GM12875 (cell line): ENCODE results near the gene COPS8.

Experiments
- H3K4me3 ChIP-seq: one replicate; pipeline ENCODE4 v1.5.1; 2011; ENCODE audit warnings: low read depth, low read length, control low read depth
- TF ChIP-seq, protein P1 (sequence below): IDR thresholded peaks from 2 replicates; pipeline ENCODE4 v1.5.1; 2011; ENCODE audit warnings: low read depth, mild to moderate bottlenecking, control low read depth, inconsistent platforms, low read length, moderate library complexity, borderline replicate concordance; ENCODE audit not compliant: insufficient read depth

COPS8 gene

DNA sequence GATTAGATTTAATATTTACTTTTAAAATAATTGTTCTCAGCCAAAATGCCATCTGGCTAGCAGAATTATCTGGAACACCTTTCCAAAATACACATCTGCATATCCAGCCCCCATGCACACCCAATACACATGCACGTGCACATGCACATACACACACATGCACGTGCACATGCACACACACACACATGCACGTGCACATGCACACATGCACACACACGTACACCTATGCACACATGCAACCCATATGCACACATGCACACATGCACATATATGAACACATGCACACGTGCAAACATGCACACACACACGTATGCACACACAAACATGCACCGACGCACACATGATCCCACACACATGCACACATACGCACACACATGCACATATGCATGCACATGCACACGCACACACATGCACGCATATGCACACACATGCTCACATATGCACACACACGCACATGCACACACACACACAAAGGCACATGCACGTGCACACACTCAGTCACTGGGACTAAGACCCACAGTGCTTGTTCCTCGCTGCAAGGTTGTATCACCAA is 53.5 kb downstream of the COPS8 start:
- no peak overlapping the region for H3K4me3 ChIP-seq
- TF ChIP-seq, protein P1, sequence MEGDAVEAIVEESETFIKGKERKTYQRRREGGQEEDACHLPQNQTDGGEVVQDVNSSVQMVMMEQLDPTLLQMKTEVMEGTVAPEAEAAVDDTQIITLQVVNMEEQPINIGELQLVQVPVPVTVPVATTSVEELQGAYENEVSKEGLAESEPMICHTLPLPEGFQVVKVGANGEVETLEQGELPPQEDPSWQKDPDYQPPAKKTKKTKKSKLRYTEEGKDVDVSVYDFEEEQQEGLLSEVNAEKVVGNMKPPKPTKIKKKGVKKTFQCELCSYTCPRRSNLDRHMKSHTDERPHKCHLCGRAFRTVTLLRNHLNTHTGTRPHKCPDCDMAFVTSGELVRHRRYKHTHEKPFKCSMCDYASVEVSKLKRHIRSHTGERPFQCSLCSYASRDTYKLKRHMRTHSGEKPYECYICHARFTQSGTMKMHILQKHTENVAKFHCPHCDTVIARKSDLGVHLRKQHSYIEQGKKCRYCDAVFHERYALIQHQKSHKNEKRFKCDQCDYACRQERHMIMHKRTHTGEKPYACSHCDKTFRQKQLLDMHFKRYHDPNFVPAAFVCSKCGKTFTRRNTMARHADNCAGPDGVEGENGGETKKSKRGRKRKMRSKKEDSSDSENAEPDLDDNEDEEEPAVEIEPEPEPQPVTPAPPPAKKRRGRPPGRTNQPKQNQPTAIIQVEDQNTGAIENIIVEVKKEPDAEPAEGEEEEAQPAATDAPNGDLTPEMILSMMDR = no peak

DNA sequence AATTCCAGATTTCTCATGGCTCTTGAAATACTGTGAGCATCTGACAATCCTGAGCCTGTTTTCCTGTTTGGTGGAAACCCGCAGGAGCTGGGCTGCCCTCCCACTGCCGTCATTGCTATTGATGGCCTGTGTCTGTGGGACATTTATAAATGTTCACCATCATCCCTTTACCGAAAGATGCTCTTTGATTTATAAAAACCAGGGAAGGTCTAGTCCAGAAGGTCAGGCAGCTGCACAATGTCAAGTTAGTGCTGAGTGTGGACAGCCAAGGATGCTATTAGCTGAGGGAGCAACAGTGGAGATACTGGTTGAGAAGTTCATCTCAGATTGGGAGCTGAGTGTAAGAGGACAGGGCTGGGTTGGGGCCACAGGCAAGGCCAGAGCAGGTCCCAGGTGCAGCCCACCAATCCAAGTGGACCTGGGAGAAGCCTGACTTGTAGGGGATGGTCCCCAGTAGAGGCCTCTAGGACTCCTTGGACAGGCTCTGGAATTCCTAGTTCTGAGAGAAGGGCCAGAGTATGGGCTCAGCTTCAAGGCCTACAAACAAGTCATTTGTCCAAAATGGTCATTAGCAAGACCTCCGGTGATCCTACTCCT is 55.1 kb downstream of the COPS8 start:
- H3K4me3 ChIP-seq = no peak overlapping the region
- TF ChIP-seq, protein P1 = no peak

DNA sequence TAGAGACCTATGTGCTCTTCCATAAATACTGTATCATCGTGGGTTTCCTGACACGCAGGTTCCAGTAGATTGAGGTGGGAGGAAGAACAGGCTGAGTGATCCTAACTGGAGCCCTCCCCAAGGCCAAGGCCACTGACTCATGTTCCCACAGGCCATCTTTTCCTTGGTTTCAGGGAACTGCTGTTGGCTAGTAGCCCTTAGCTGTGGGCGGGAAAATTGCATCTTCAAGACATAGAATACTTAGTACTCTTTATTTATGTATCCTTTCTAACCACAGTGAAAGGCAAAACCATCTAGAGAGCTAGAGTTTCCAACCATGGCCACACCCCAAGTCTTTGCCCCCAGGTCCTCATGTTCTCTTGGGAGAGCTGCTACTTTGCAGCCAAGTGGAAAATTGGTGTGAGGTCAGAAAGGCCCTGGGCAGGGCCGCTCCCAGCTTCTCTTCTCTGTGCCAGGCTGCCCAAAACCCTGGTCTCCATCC is 55.9 kb downstream of the COPS8 start:
- no peak overlapping the region for H3K4me3 ChIP-seq
- TF ChIP-seq, protein P1 = no peak

DNA sequence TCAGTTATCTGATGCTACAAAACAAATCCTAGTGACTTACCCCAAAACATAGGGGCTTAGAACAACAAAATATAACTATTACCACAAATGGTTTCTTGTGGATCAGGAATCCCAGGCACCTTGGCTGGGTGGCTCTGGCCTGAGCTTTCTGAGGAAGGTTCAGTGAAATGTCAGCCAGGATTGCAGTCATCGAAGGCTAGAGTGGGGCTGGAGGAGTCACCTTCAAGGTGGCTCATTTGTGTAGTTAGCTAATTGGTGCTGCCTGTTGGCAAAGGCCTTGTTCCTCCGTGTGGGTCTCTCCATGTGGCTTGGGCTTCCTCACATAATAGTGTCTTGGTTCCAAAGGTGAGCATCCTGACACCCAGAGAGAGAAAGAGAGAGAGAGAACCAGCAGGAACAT is 57.4 kb downstream of the COPS8 start:
- TF ChIP-seq, protein P1 = no peak
- no peak overlapping the region for H3K4me3 ChIP-seq

DNA sequence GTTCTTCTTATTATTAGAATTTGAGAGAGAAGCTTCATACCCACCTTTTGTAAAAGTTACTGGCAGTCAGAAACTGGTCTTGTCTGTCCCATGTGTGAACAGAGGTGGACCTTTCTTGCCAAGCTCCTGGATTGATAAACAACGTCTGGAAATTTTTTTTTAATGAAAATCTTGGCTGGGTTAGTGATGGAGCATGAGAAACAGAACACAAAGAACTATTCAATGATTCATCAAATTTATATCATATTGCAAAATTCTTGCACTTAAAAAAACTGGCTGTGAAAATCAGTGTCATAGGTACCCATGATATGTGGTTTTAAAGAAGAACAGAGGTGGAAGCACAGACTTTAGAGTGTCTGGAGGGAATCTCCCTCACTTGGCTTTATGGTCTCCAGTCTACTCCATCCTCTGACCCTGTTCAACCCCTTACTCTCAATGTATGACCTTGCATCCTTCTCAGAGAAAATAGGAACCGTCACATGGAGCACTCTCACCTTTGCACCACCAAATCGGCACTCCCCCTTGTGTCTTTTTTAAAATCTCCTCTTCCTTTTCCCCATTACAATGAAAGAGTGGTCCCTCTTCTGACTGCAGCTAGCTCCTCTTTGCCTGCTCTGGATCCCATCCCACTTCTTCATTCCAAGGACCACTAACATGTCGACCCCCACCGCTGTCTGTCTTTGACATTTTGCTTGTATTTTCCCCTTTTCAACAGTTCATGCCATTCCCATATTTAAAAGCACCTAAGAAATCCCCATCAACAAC is 58.2 kb downstream of the COPS8 start:
- TF ChIP-seq, protein P1 = no peak
- no peak overlapping the region for H3K4me3 ChIP-seq

DNA sequence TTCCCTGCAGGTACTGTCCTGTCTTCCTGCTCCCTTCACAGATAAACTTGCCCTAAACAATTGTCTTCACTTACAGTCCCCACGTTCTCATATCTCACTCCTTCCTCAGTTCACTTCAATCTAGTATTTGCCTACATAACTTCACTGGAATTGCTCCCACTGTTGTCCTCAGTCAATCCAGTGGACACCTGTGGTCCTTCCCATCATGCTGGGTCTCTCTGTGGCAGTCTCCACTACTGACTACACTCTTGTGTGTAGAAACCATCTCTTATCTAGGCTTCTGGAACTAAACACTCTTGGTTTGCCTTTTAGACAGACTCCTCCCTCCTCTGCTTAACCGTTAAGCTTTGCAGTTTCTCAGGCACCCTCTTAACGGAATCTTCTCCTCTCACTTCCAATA is 58.8 kb downstream of the COPS8 start:
- H3K4me3 ChIP-seq = no peak overlapping the region
- TF ChIP-seq, protein P1 = no peak
